Middle frontal gyrus (tissue), 1 donor: ENCODE data around the gene KIAA1191.
"Not testable (repeated sequence)": the region's sequence is repeated elsewhere in the genome, so short reads cannot be mapped to it uniquely, and the experiment has no call there.

Experiments
- DNase-seq: peaks from one replicate; pipeline ENCODE4 v3.0.0-alpha.2; 2015; ENCODE audit warnings: low spot score; ENCODE audit errors: extremely low spot score

Gene KIAA1191, protein sequence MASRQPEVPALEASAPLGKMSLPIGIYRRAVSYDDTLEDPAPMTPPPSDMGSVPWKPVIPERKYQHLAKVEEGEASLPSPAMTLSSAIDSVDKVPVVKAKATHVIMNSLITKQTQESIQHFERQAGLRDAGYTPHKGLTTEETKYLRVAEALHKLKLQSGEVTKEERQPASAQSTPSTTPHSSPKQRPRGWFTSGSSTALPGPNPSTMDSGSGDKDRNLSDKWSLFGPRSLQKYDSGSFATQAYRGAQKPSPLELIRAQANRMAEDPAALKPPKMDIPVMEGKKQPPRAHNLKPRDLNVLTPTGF

DNA sequence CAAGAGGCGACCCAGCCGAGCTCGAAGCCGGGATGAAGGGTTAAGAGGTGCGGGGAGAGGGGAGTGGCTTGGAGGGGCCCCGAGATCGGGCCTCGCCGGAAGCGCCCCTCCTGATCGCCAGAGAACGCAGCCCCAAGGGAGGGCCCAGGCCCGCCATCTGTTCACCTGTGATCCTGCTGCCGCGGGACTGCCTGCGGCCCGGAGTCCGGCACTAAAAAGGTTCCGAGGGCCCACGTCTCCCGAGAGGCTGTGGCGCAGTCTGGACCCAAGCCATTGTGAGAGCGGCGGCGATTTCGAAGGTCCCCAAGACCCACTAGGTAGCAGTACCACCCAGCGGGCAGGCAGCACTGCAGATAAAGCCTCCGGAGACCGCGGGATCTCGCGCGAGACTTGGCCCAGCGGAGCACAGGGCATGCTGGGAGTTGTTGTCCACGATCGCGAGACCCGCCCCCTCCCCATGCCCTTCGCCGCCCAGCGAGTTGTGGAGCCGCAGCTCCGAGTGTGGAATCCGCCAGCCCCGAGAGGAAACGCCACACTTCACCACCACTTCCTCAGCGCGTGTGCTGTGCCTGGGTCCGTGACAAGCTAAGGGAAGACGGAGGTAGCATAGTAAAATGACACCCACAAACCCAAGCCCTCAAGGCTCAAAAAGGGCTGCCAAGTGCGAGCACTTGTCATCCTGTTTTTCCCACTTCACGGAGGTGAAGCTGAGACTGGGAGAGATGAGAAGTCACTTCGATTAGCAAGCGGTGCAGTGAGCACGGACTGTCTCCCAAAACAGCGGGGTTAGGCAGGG is at the start of gene KIAA1191:
Gene KIAA1191, minus strand, starts transcription at position 328 of the 796 bp plus-strand sequence. CDS start 2,256 bp downstream, outside the sequence.
- DNase-seq = peak; percentile 84

DNA sequence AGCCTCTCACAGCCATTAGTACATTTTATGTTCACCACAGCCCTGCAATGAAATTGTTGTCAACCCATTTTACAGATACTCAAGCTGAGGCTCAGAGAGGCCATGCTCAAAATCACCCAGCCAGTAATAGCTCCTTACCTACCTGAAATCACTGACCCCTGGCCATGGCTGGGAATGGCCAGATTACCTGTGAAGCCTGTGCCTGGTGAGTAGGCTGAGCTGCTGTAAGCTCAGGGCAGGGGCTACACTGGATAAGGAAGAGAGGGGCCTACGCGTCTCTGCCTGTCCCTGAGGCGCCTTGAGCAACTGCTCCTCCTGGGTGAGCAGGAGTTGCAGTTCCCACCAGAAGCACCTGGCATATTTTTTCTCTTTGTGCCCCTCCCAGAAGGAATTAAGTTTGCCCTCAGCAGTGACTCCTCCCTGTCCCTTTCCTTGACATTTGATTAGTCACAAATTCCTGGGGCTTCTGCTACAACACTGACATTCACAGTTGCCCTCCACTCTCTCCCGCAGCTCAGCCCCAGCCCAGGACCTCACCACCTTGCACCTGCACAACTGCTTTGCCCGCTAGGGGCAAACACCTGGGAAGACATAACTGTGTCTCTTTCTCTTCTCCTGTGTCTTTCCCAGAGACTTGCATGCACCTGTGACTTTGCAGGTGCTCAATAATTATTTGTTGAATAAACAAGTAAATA is 49.1 kb upstream of the KIAA1191 start:
- no peak for DNase-seq

DNA sequence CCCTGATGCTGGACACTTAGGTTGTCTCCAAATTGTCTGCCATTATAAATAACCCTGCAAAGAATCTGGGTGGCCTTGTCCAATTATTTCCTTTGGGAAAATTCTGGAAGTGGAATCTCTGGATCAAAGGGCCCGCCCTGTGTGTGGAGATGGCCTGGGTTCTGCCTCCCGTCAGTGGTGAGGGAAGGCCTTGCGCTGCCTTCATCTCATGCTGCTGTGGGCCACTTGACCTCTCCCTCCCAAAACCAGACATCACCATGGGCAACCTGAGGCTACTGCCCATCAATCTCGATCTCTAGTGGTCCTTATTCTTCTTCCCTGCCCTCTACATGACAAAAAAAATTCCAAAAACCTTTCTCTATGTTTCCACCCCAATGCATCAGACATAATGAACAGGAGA is 48.2 kb upstream of the KIAA1191 start:
- DNase-seq = no peak

DNA sequence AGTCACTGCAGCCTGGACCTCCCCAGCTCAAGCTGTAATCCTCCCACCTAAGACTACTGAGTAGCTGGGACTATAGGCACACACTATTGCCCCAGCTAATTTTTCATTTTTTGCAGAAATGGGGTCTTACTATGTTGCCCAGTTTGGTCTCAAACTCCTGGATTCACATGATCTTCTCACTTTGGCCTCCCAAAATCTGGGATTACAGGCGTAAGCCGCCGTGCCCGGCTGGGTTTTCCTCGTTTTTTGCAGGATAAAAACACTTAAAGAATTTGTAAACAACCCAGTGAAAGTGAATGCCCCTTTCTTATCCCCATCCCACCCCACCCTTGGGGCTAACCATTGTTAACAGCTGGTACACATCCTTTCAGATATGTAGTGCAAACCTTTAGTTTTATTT is 47.0 kb upstream of the KIAA1191 start:
- DNase-seq = no peak

DNA sequence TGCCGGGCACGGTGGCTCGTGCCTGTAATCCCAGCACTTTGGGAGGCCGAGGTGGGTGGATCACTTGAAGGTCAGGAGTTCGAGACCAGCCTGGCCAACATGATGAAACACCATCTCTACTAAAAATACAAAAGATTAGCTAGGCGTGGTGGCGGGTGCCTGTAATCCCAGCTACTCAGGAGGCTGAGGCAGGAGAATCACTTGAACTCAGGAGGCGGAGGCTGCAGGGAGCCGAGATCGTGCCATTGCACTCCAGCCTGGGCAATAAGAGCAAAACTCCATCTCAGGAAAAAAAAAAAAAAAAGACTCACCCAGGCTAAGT is 46.6 kb upstream of the KIAA1191 start:
- DNase-seq = not testable (repeated sequence)

DNA sequence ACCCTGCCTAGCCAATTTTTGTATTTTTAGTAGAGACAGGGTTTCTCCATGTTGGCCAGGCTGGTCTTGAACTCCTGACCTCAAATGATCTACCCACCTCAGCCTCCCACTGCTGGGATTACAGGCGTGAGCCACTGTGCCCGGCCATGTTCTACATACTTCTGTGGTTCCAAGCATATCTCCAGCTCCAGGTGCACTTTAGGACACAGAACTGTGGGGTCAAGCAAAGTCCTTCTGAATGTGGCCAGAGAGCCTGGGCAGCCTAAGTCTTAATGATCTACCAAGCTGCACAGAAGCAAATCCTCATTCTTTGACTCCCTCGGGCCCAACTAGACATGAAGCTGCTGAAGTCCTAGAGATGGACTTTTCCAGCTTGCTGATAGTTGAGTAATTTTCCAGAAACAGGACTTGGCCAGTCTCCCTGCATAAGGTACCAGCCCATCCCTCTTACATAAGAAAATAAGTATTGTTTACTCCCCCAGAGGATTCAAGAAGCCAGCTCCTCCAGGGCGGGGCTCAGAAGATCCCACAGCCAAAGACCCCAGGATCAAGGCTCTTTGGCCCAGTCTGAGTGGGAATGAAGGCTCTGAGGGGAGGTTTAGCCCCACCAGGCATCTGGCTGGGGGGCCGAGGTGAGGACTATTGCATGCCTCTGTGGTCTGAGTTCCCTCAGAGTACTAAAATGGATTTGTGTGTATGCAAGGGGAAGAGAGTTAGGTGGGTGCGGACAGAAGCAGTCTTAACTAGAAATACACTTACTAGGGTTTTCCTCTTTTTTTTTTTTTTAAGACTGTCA is 46.1 kb upstream of the KIAA1191 start:
- DNase-seq = no peak

DNA sequence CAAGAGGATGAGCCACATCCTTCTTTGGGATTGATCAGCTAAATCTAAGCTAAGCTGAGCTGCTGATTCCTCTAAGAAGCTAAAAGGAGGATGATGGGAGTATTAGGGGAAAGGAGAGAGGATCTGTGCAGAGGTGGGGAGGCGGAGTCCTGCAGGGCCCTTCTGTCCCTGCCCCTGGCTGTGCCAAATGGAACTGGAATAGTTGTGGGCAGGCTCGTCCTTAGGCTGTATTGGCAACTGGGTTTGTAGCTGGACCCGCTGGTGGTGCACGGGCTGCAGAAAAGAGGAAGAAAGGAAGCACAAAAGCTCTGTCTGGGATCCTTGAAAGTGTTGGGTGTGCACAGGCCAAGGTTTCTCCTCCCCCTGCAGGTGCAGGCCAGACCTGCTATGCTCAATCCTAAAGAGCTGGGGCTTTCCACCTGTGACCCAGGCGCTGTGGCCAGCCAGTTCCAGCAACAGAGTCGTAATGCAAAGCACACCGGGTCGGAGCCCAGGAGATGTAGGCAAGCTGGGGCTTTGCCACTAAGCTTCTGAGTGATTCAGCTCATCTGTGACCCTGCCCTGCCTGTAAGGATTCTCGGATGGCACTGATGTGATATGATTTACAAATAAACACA is 45.0 kb upstream of the KIAA1191 start:
- DNase-seq = no peak

DNA sequence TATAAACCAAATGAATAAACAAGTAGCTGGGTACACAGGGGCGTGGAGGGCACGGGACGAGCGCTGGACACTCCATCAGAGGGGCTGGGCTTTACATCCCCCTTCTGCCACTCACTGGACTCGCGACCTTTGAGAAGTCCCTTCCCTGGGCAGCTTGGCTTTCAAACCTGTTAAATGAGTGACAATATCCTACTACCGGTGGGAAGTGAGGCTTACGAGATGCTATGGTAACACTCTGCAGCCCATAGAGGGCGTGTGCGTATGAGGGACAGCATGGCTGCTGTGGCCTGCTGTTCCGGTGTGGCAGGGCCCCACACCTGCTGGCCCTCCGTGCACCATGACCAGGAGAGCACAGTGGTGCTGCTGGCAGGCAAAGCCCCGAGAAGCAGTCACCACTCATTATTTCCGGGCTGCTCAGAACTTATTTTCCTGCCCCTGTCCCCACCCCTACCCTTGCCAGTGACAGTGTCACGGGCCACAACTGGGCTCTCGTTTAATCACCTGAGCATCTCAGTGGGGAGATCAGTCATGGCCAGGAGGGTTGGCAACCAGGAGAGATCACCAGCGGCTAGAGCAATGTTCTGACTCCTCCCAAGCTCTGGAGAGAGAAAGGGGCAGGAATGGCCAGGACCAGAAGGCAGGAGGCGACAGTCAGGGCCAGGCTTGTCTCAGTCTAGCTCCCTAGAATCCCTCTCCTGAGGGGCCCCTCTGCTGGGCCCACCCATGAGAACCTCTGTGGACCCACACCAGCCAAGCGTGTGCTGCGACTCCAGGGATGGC is 44.3 kb upstream of the KIAA1191 start:
- no peak for DNase-seq

DNA sequence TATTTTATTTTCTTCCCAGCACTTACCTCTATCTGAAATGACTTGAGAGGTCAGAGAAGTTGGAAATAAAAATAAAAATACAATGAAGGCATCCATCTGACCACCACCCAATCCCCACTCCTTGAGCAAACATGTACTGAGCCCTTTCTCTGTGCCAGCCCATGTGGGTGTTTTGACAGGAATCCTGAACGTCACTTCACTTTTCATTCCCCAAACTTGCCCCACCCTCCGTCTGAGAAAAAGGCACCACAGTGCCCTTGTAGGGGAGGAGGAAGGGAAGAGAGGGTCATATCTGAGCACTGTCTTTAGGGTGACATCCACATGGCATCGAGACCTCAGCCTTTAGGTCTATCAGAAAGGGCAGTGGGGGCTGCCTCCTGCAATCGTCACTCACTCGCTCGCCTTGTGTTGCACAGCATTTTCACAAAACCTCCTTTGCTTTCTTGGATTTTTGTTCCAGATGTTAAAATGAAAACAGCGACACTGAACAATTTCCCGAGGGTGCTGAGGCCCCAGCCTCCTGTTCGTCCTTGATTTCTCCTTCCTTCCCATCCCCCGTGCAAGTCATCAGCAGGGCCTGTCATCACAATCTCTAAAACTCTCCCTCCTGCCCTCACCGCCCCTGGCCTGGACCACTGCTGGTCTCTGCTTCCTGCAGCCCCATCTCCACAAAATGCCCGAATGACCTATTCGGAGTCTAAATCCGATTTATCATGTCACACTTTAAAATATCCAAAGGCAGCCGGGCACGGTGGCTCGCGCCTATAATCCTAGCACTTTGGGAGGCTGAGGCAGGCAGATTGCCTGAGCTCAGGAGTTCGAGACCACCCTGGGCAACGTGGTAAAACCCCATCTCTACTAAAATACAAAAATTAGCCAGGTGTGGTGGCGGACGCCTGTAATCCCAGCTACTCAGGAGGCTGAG is 40.0 kb upstream of the KIAA1191 start:
- DNase-seq = no peak

DNA sequence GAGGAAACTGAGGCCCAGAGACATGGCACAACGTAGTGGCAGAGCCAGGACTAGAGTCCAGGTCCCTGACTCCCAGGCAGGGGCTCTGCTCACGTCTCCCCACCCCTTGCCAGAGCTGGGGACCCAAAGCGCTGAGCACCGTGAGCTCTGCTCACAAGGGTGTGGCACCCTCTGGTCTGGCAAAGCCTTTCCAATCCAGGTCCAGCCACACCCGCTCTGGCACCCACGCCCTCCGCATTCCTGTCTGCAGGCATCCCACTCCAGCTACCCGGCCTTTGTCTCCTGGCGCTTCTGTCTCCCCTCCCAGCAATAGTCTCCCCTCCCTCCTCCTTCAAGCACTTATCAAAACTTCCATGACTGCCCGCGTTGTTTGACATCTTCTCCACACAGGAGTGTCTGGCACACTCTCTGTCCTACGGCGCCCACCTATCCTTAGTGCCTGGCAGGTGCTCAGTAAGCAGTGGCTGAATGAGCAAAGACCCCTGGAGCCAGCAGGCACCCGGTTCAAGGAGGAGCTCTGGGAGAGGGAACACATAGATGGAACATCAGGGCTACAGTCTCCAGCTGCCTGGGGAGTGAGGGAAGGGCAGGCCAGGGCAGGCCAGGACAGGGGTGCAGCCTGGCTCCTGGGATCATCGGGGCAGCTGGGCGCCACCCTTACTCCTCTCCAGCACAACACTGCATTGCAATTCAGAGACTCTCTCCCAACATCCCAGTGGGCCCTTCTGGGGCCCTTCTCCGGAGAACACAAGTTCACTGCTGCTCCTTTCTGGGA is 39.0 kb upstream of the KIAA1191 start:
- DNase-seq = no peak

DNA sequence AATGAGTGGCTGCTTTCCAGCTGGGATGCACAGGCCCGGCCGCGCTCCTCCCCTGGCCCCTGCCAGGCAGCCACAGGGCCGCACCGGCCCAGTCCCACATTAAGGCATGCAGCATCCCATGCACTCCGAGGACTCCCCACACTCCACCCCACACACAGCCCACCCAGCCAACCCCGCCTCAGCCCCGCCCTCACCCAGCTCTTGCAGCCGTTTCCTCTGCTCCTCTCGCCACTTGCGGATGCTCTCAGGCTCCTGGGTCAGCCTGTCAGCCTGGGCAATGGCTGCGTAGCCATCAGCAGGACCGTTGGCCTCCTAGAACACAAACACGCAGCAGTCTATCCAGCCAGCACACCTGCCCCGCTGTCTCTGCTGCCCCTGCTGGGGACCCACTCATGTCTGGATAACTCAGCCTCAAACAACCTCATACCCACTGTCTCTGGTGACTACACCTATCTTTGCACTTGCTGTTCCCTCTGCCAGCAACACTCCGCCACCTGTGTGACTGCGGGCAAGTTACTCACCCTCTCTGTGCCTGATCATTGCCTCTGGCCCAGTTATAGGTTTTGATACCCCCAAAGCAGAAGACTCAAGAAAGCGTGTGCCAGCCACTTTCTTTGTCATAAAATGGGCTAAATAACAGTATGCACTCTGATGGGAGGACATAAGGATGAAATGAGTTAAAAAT is 36.3 kb upstream of the KIAA1191 start:
- no peak for DNase-seq

DNA sequence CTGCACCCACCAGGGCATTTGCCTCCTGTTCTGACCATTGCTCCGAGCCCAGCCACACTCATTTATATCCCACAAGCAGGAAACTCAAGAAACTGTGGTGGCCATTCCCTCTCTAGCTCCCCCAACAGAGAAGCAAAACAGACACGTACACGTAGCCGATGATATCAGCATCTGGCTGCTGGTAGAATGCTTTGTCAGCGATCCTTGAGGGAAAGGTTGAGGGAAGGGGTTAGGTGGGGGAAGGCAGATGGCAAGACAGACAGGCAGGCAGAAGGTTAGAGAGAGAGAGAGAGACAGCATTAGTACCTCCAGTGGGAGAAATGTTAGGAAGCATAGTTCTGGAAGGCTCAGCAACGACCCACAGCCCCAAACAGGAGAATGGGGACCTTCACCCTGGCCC is 34.8 kb upstream of the KIAA1191 start:
- no peak for DNase-seq

DNA sequence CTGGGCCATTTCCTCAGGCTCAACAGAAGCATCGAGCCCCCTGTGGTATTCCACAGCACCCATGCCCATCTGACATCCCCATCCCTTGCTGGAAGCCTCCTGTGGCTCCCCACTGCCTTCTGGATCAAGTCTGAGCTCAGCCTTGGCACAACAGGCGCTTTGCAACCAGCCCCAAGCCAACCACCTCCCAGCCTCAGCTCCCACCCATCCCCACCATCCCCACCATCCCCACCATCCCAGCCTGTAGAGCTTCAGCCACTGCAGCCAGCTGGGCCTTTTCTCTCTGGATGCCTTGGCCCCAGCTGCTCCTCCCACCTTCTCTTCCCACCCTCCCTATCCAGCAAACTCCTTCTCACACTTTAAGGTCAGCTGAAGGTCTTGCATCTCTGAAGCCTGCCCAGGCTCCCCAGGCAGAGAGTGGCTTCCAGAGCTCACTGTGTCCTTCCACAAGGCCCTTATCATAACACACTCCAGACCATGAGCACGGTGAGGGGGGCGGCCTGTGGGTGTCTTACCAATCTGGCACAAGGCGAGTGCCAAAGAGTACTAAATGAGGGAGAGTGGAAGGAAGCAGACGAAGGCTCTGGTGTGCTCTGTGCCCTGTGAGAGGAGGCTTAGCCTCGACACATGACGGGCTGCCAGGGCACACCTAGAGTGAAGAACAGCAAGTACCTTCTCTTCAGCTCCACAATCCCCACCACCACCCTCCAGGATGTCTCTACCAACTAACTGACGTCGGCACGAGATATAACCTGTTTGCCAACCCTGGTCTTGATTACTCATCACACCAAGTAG is 33.5 kb upstream of the KIAA1191 start:
- no peak for DNase-seq

DNA sequence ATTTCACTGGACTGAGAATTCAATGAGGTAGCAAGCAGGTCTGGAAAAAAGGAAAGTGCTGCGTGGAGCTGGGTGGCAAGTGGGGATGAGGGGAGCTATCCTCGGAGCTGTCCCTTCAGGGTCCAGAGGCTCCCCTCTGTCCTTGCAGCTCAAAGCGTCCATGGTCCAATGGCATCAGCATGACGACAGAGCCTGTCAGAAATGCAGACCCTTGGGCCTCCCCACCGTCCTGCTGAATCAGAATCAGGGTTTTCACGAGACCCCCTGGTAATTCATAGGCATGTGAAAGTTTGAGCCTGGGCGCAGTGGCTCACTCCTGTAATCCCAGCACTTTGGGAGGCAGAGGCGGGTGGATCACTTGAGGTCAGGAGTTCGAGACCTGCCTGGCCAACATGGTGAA is 32.5 kb upstream of the KIAA1191 start:
- no peak for DNase-seq

DNA sequence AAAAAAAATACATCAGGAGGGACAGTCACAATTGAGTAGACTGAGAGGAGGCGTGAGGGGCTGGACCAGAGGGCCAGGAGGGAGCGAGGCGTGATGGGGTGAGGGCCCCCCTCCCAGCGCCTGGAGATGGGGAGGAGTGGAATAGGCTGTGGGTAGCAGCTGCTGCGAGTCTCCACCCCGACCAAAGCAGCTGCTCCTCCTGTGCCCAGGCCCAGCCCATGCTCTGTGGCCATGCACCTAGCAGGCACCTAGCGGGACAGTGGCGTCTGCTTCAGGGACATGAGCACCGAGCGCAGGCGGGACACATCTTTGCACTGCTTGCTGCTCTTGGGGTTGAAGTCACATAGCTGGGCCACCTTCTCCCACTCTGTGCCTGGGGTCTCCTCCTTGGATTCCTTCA is 31.0 kb upstream of the KIAA1191 start:
- DNase-seq = no peak

DNA sequence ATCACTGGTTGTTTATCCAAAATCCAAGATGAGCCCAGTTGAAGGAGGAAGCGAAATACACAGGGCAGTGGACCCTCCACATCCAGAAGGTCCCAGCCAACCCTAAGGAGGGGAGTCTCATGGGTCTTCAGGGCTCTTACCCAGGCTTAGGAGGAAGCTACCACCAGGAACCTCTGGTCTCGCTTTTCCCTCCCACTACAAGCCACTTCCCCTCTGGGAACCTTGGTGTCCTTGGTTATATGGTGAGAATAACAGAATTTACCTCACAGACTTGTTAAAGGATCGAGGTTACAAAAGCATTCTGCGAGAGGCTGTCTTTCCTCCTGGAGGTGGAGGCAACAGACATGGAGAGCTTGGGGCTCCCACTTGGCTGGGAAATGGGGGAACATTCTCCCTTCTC is 30.4 kb upstream of the KIAA1191 start:
- no peak for DNase-seq

DNA sequence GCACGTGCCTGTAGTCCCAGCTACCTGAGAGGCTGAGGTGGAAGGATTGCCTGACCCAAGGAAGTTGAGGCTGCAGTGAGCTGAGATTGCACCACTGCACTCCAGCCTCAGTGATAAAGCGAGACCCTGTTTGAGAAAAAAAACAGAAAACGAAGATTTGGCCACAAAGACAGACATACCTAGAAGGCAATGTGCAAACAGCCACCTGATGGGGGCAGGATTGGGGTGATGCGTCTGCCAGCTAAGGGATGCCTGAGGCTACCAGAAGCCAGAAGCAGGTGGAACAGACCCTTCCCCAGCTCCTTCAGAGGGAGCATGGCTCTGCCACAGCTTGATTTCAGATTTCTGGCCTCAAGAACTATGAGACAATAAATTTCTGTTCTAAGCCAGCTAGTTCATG is 29.9 kb upstream of the KIAA1191 start:
- DNase-seq = no peak
